ENCODE measurements around the gene CCDC127. TPM values are rescaled to one million over a fixed set of nuclear protein-coding genes. Genes with fewer than 3 reads are reported as not detected.

Gene CCDC127
- total and polyA plus RNA-seq, 4 donors, result 1.1 to 2.6 (median 2.1) TPM

DNA sequence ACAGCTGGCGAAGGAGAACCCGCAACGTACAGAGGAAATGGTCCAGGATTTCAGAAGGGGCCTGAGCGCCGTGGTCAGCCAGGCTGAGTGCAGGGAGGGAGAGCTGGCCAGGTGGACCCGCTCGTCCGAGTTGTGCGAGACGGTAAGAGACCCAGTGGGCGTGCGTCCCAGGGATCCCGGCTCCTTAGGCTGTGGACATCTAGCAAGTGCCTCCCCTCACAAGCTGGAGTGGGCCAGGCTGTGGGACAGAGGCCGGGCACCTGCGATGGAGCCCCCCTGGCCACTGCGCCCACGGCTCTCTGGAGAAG is 56.2 kb downstream of the CCDC127 start:
- Histone ChIP-seq H3K4me3 (ENCODE audit: low read depth in 1 of 3, low read length in 3 of 3) (no peak overlapping the region), H3K36me3 (ENCODE audit: control insufficient read depth in 4 of 4, insufficient read depth in 3 of 4, low read depth in 1 of 4, low read length in 3 of 4) (no peaks in the 10 kb centered on the region), H3K4me1 (ENCODE audit: control insufficient read depth in 4 of 4, insufficient read depth in 4 of 4, low read length in 3 of 4) (no peaks in the 10 kb centered on the region), H3K9me3 (ENCODE audit: control insufficient read depth in 4 of 4, low read length in 3 of 4) (no peaks in the 10 kb centered on the region), H3K27me3 (ENCODE audit: control insufficient read depth in 4 of 4, insufficient read depth in 4 of 4, low read length in 3 of 4) (no peaks in the 10 kb centered on the region), H3K9ac (ENCODE audit: low read depth in 1 of 2, low read length in 2 of 2) (no peak overlapping the region), H3K27ac (ENCODE audit: low read depth in 1 of 2, low read length in 2 of 2) (no peak overlapping the region)
- WGBS, result 91% methylated on average over 17 of the region's 17 CpGs
- DNase-seq (ENCODE audit: low spot score), result no peak
- TF ChIP-seq, protein P1, sequence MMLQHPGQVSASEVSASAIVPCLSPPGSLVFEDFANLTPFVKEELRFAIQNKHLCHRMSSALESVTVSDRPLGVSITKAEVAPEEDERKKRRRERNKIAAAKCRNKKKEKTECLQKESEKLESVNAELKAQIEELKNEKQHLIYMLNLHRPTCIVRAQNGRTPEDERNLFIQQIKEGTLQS (IDR thresholded peaks at IDR 0.05), result no peak
- TF ChIP-seq, protein P2, sequence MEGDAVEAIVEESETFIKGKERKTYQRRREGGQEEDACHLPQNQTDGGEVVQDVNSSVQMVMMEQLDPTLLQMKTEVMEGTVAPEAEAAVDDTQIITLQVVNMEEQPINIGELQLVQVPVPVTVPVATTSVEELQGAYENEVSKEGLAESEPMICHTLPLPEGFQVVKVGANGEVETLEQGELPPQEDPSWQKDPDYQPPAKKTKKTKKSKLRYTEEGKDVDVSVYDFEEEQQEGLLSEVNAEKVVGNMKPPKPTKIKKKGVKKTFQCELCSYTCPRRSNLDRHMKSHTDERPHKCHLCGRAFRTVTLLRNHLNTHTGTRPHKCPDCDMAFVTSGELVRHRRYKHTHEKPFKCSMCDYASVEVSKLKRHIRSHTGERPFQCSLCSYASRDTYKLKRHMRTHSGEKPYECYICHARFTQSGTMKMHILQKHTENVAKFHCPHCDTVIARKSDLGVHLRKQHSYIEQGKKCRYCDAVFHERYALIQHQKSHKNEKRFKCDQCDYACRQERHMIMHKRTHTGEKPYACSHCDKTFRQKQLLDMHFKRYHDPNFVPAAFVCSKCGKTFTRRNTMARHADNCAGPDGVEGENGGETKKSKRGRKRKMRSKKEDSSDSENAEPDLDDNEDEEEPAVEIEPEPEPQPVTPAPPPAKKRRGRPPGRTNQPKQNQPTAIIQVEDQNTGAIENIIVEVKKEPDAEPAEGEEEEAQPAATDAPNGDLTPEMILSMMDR (IDR thresholded peaks at IDR 0.05; ENCODE audit: low read depth, low read length, missing input control), result no peak
- TF ChIP-seq HNF4G (IDR thresholded peaks at IDR 0.05) (no peak), TAF1 (conservative IDR thresholded peaks at IDR 0.05) (no peak), YY1 (IDR thresholded peaks at IDR 0.05) (no peak), JUND (IDR thresholded peaks at IDR 0.05) (no peak)
- TF ChIP-seq, protein P3, sequence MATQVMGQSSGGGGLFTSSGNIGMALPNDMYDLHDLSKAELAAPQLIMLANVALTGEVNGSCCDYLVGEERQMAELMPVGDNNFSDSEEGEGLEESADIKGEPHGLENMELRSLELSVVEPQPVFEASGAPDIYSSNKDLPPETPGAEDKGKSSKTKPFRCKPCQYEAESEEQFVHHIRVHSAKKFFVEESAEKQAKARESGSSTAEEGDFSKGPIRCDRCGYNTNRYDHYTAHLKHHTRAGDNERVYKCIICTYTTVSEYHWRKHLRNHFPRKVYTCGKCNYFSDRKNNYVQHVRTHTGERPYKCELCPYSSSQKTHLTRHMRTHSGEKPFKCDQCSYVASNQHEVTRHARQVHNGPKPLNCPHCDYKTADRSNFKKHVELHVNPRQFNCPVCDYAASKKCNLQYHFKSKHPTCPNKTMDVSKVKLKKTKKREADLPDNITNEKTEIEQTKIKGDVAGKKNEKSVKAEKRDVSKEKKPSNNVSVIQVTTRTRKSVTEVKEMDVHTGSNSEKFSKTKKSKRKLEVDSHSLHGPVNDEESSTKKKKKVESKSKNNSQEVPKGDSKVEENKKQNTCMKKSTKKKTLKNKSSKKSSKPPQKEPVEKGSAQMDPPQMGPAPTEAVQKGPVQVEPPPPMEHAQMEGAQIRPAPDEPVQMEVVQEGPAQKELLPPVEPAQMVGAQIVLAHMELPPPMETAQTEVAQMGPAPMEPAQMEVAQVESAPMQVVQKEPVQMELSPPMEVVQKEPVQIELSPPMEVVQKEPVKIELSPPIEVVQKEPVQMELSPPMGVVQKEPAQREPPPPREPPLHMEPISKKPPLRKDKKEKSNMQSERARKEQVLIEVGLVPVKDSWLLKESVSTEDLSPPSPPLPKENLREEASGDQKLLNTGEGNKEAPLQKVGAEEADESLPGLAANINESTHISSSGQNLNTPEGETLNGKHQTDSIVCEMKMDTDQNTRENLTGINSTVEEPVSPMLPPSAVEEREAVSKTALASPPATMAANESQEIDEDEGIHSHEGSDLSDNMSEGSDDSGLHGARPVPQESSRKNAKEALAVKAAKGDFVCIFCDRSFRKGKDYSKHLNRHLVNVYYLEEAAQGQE (IDR thresholded peaks at IDR 0.05), result no peak

DNA sequence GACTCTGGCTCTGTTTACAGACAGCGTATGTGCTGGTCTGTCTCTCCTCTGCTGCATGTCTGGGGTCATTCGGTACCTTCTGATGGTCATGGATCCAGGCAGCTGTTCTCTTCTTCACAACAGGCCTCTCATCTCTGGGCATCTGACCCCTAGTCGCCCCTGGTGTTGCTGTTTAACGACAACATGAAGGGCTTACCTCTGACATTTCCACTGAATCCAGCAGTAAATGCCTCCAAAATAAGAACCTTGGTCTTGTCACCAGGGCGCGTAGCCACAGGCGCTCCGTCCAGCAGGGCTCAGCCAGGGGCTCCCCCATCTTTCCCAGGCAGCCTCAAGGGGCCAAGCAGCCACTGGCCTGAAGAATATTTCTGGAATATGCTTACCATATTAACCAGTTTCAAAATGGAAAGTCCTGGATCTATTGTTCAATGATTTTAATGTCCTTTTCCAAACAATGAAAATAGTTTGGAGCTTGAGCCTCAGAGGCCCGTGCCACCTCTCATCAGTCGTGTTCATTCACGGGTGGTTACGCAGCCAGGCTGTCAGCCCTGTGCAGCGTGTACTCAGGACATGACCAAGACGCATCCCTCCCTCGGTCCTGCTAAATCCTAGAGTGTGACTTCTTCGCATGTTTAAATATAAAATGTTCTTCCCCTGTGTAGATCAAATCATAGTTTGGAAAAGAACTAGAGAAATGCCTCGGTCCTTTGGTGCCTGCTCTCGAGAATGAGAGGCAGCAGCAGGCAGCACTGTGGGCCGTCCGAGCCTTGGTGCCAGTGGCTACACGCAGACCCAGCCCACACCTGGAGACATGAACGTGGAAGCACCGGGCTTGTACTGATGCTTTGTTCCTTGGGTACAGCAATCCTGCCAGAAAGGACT is 56.8 kb downstream of the CCDC127 start:
- Histone ChIP-seq H3K9ac (ENCODE audit: low read depth in 1 of 2, low read length in 2 of 2) (no peak overlapping the region), H3K4me3 (ENCODE audit: low read depth in 1 of 3, low read length in 3 of 3) (no peak overlapping the region), H3K4me1 (ENCODE audit: control insufficient read depth in 4 of 4, insufficient read depth in 4 of 4, low read length in 3 of 4) (no peaks in the 10 kb centered on the region), H3K27me3 (ENCODE audit: control insufficient read depth in 4 of 4, insufficient read depth in 4 of 4, low read length in 3 of 4) (no peaks in the 10 kb centered on the region), H3K36me3 (ENCODE audit: control insufficient read depth in 4 of 4, insufficient read depth in 3 of 4, low read depth in 1 of 4, low read length in 3 of 4) (no peaks in the 10 kb centered on the region), H3K27ac (ENCODE audit: low read depth in 1 of 2, low read length in 2 of 2) (no peak overlapping the region), H3K9me3 (ENCODE audit: control insufficient read depth in 4 of 4, low read length in 3 of 4) (no peaks in the 10 kb centered on the region)
- no peak for DNase-seq (ENCODE audit: low spot score)
- WGBS, result 84% methylated on average over 23 of the region's 23 CpGs
- TF ChIP-seq YY1 (IDR thresholded peaks at IDR 0.05), result no peak
- TF ChIP-seq SP1 (IDR thresholded peaks at IDR 0.05), result no peak
- TF ChIP-seq TAF1 (conservative IDR thresholded peaks at IDR 0.05), result no peak
- TF ChIP-seq NR2F2 (IDR thresholded peaks at IDR 0.05), result no peak

DNA sequence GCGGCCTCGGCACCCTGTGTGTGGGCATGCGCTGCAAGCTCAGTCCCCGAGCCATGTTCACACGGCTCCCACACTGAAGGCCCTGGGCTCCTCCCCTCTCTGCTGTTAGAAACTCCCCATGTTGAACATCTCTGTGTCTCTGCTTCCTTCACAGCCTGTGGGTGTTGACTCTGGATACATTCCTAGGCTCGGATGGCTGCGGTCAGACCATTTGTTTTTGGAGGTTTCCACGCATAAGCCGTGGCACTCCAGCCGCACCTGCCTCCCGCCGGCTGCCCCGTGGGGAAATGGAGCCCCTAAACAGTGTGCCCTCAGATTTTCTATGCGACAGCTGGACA is 57.8 kb downstream of the CCDC127 start:
- Histone ChIP-seq H3K4me1 (ENCODE audit: control insufficient read depth in 4 of 4, insufficient read depth in 4 of 4, low read length in 3 of 4) (no peaks in the 10 kb centered on the region), H3K36me3 (ENCODE audit: control insufficient read depth in 4 of 4, insufficient read depth in 3 of 4, low read depth in 1 of 4, low read length in 3 of 4) (no peaks in the 10 kb centered on the region), H3K9me3 (ENCODE audit: control insufficient read depth in 4 of 4, low read length in 3 of 4) (no peaks in the 10 kb centered on the region), H3K27ac (ENCODE audit: low read depth in 1 of 2, low read length in 2 of 2) (no peak overlapping the region), H3K4me3 (ENCODE audit: low read depth in 1 of 3, low read length in 3 of 3) (no peak overlapping the region), H3K27me3 (ENCODE audit: control insufficient read depth in 4 of 4, insufficient read depth in 4 of 4, low read length in 3 of 4) (no peaks in the 10 kb centered on the region), H3K9ac (ENCODE audit: low read depth in 1 of 2, low read length in 2 of 2) (no peak overlapping the region)
- TF ChIP-seq, protein P4, sequence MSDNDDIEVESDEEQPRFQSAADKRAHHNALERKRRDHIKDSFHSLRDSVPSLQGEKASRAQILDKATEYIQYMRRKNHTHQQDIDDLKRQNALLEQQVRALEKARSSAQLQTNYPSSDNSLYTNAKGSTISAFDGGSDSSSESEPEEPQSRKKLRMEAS (IDR thresholded peaks at IDR 0.05), result no peak
- no peak for TF ChIP-seq FOXA2 (IDR thresholded peaks at IDR 0.05)
- no peak for TF ChIP-seq EGR1 (IDR thresholded peaks at IDR 0.05; ENCODE audit: low read depth in 2 of 2)
- TF ChIP-seq, protein P3 (IDR thresholded peaks at IDR 0.05), result no peak
- TF ChIP-seq, protein P2 (IDR thresholded peaks at IDR 0.05; ENCODE audit: low read depth, low read length, missing input control), result no peak
- TF ChIP-seq FOXA1 (IDR thresholded peaks at IDR 0.05), result no peak
- DNase-seq (ENCODE audit: low spot score), result no peak
- WGBS, result 86% methylated on average over 14 of the region's 14 CpGs
